ENCODE data around the gene TMEM178B. TPM values are rescaled to one million over a fixed set of nuclear protein-coding genes. Genes with fewer than 3 reads are reported as not detected.
A peak's percentile ranks its signal among the peaks of the same experiment; 100 is the strongest.

Gene TMEM178B
- total RNA-seq, 1 donor from 2014 or later, result 35.4 TPM

DNA sequence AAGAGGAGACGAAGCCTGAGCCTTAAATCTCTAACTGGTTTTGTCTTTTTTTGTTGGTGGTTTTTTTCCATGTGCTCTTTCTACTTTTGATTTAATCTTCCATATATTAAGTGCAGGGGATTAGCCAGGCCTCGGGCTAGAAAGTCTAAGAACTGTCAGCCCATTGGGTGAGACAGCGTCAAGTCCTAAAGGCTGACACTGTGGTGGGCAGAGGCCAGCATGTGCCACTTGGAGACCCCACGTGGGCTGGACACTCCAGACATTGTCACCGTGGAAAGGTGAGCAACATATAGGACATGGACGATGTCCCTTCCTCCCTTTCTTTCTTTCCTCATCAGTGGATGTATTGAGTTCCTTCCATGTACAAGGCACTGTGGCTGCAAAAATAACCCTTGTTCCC is 129.3 kb downstream of the TMEM178B start:
- no peak for ATAC-seq (ENCODE audit: poor library complexity)
- DNase-seq, result no peak
- intact Hi-C loops (cut with DNase I), result no loop called here

- DNase-seq (no peak), ATAC-seq (ENCODE audit: poor library complexity) (no peak)
- intact Hi-C loops (cut with DNase I), result no loop called here
Measured at GRCh38 chr7:141203586-141203985, 129.7 kb downstream of the TMEM178B start.

DNA sequence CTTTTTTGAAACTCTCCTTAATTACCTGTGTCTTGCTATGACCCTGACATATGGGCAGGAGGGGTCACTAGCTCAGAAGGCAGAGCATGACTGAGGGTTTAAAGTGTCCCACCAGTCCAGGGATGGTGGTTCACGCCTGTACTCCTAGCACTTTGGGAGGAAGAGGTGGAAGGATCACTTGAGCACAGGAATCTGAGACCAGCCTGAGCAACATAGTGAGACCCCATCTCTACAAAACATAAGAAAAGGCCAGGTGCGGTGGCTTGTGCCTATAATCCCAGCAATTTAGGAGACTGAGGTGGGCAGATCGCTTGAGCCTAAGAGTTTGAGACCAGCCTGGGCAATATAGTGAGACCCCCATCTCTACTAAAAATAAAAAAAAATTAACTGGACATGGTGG is 133.8 kb downstream of the TMEM178B start:
- ATAC-seq (ENCODE audit: poor library complexity), result no peak
- intact Hi-C loops (cut with DNase I), result no loop called here
- DNase-seq, result no peak

GRCh38 chr7:141208539-141208938 is 134.7 kb downstream of the TMEM178B start:
- no peak for DNase-seq
- no peak for ATAC-seq (ENCODE audit: poor library complexity)
- intact Hi-C loops (cut with DNase I), result no loop called here

- ATAC-seq (ENCODE audit: poor library complexity) (no peak), DNase-seq (no peak)
- intact Hi-C loops (cut with DNase I), result no loop called here
Measured at GRCh38 chr7:141209454-141209853, 135.6 kb downstream of the TMEM178B start.

DNA sequence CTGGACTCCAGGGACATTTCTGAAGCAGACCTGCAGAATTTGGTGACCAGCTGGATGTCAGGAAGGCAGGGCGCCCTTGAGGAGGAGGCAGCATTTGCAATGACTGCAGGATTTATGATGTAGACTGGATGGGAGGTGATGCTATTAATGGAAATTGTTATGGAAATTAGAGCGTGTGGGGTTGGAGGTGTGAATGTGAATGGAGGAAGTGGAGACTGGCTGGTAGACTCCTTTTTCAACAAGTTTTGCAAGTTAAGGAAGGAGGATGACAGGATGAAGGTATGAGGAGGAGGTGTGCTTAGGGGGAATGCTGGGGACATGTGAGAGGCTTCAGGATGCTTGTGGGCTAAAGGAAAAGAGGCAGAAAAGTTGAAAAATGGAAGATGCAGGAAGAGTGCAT is 137.0 kb downstream of the TMEM178B start:
- DNase-seq, result no peak
- ATAC-seq (ENCODE audit: poor library complexity), result no peak
- intact Hi-C loops (cut with DNase I), result no loop called here

GRCh38 chr7:141213226-141213625 is 139.4 kb downstream of the TMEM178B start:
- ATAC-seq (ENCODE audit: poor library complexity) (peak; percentile 85), DNase-seq (no peak)
- intact Hi-C loops (cut with DNase I), result no loop called here

DNA sequence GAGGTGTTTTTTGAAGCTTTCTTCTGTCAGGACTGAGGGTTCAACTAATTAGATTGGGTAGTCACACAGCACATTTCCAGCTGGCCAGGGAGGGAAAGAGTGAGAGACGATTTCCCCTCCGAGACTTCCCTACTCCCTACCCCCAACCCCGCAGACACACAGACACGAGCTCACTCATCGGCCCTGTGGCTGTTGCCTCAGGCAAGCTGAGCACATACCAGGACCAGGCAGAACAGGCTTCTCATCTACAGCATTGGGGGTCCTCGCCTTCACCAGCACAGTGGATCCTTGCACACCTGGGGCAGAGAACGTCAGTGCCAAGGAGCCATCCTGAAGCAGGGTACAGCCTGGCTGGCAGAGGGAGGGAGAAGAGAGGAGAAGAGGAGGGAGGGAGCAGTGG is 144.1 kb downstream of the TMEM178B start:
- no peak for DNase-seq
- intact Hi-C loops (cut with DNase I), result no loop called here
- no peak for ATAC-seq (ENCODE audit: poor library complexity)

DNA sequence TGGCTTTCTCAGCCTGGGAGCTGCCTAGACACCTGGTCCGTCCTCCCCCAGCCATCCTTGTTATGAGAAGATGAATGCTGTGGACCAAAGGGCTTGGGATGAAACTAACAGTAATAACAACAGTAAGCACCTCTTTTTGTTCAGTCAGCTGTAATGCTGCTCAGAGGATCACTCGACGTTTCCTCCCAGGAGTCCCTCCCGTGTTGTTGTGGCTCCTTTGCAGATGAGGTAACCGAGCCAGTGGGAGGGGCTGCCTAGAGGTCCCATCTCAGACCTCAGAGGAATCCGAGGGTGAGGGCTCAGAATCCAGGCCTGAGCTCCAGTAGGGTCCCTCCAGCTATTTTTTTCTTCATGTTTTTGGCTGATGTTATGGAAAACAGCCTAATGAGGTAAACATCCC is 145.1 kb downstream of the TMEM178B start:
- no peak for DNase-seq
- no peak for ATAC-seq (ENCODE audit: poor library complexity)
- intact Hi-C loops (cut with DNase I), result no loop called here

GRCh38 chr7:141220263-141220880 is 146.5 kb downstream of the TMEM178B start:
- intact Hi-C loops (cut with DNase I), result no loop called here

GRCh38 chr7:141221007-141221612 is 147.2 kb downstream of the TMEM178B start:
- no peak for ATAC-seq (ENCODE audit: poor library complexity)
- intact Hi-C loops (cut with DNase I), result no loop called here

More at GRCh38 chr7:141220263-141220880, 146.5 kb downstream of the TMEM178B start:
- ATAC-seq (ENCODE audit: poor library complexity) (no peak), DNase-seq (no peak)

DNA sequence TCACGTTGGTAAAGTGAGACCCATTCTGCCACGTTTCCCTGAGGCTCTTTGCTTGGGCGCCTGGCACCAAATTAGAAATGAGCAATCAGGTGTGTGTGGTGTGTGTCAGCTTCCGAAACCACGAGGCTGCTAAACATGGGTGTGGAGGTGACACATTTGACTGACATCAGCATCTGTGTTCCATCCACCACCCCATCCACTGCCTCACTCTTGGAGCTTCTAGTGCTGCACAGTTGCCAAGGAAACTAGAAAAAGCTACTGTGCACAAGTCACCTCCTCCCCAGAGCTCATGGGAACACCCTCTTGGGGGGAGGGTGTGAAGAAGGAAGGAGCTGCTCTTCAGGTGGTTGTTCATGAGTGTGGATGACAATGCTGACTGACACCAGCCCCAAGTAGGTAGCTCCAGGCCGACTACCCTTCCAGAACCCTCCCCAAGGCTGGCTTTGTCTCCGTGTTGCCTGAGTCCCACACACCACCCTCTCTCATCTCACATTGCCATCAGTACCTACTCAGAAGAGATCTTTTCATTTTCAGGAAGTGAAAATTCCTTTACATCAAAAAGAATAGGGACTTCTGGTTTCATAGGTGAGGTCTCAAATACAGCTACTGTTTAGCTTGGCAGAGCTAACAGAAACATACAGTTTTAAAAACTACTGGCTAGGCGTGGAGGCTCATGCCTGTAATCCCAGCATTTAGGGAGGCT is 152.2 kb downstream of the TMEM178B start:
- ATAC-seq (ENCODE audit: poor library complexity), result no peak

More at GRCh38 chr7:141221007-141221612, 147.2 kb downstream of the TMEM178B start:
- DNase-seq, result no peak

GRCh38 chr7:141227454-141227853 is 153.6 kb downstream of the TMEM178B start:
- no peak for ATAC-seq (ENCODE audit: poor library complexity)
- DNase-seq, result no peak
- intact Hi-C loops (cut with DNase I), result no loop called here

More for the DNA sequence above, 152.2 kb downstream of the TMEM178B start:
- no peak for DNase-seq
- intact Hi-C loops (cut with DNase I), result no loop called here

- DNase-seq (no peak), ATAC-seq (ENCODE audit: poor library complexity) (no peak)
- intact Hi-C loops (cut with DNase I), result no loop called here
Measured at GRCh38 chr7:141228482-141228881, 154.6 kb downstream of the TMEM178B start.

DNA sequence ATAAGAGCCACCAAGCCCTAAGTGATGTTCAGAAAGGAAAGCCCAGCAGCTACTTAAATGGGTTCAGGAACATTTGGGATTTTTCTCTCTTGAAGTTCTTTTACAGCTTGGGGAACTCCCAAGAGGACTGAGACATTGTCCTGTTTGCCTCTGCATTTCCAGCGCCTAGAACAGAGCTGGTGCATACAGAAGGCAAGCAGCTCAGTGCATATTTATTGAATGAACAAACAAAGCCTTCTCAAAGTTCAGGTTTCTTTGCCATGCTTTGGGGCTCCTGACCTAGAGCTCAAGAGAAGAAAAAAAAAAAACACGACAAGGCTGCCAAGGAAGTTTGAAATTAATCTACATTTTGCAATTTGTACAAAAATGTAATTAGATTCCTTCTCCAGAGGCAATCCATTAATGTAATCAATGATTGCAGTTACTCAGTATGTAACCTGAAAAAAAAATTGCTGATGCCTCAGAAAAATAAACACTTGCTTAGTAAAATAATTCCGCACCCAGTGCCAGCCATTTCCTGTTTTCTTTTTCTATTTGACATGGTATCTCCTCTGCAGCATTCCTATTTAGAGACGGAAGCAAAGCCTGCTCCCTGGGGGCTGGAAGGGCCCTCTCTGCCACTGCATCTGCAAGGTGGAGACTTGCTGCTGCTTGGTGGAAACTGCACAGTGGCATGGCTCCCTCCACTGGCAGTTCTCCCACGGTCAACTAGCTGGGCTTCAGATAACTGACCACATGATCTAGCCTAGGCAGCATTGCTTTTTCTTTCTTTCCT is 157.3 kb downstream of the TMEM178B start:
- peak; percentile 83 for ATAC-seq (ENCODE audit: poor library complexity)
- peak; percentile 46 for DNase-seq
- intact Hi-C loops (cut with DNase I), result no loop called here

DNA sequence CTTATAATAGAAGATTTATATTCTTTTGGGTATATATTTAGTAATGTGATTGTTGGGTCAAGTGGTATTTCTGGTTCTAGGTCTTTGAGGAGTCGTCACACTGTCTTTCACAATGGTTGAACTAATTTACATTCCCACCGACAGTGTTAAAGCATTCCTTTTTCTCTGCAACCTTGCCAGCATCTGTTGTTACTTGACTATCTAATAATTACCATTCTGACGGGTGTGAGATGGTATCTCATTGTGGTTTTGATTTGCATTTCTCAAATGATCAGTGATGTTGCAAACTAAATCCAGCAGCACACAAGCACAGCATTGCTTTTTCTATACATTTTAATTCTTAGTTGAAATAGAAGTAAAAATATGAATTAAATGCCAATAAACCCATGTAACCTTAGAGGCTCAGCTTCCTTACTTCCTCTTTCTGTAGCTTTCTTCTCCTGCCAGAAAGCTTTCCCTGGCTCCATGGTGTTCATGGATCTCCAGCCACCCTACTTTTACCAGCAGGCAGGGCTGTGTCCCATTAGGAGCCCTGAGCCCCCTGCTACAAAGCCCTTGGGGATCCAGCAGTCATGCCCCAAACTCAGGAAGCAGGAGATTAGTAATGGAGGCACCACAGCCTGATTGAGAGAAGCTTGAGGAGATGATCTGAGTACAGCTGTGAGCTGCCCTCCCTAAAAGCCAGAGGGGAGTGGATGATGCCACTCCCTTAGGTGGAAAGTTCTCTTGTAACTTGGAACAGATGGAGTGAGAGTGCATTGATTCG is 158.6 kb downstream of the TMEM178B start:
- intact Hi-C loops (cut with DNase I), result no loop called here
- ATAC-seq (ENCODE audit: poor library complexity), result no peak
- DNase-seq, result no peak

DNA sequence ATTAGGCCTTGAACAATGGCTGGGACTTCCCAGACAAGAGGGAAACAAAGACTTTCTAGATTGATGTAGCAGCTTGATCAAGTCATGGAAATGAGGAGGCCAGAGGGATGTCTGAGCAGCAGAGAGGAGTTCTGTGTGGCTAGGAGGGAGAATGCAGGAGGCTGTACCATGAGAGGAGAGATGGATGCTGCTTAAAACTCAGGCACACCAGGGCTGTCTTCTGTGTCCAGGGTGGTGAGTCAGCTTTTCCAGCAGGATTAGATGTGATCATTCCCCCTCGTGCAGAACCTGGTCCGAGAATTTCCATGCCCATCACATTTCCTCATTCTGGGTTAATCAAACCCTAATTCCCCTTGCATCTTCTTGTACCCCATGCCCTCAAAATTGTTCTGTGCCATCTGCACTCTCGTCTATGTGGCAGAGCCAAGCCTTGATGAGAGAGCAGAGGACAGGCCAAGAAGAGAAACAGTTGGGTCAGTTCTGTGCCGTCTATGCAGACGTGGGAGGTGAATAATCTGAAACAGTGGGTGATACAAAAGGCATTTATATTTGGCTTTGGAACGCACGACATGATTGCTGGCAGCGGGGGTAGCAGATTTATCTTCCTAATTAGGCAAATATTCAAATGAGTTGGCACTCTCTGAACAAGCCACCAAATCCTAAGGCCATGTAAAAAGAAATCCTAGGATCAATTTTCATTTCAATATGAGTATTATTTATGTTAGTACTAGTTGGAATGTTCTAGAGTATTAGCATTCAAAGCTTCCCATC is 160.7 kb downstream of the TMEM178B start:
- intact Hi-C loops (cut with DNase I), result no loop called here
- ATAC-seq (ENCODE audit: poor library complexity), result no peak

DNA sequence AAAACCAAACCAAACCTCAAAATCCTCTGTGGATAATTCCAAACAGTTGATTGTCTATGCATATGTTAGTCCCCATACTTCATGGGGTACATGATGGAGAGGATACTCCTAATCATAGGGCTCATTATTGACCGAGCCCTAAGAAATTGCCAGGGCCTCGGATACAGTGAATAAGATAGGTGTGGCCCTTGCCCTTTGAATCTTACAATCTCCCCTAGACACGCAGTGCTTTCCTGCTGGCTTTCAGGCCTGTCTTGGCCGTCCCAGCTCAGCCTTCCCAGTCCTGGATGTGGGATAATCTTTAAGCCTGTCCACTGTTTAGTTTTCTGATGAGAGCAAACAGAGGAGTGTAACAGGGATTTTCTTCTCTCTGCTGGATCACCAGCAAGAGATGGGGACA is 161.8 kb downstream of the TMEM178B start:
- intact Hi-C loops (cut with DNase I), result no loop called here
- DNase-seq (no peak), ATAC-seq (ENCODE audit: poor library complexity) (no peak)

More for the DNA sequence above, 160.7 kb downstream of the TMEM178B start:
- DNase-seq, result no peak
